GM12878 (cell line): ENCODE results near the gene SRA1. TPM values are rescaled to one million over a fixed set of nuclear protein-coding genes. Genes with fewer than 3 reads are reported as not detected.

Source experiments
- ATAC-seq: fragments of 200-7000 bp; cut with Tn5 transposase; 3 replicates; pipeline ENCODE4 v1.9.1; 2020; ENCODE audit warnings: mild to moderate bottlenecking, moderate library complexity
- BruUV-seq: library from RNA; stranded (reverse); fragments of 400-500 nt; replicated peaks from 2 replicates; lab custom pipeline; 2021; lab: Mats Ljungman, UMichigan
- CTCF ChIA-PET: fragments of 300-600 bp; sonication (Branson Sonifier 250); formaldehyde crosslinking; extraction: SDS; loops from one replicate; lab custom pipeline; 2021; ENCODE audit warnings: inconsistent platforms; lab: Yijun Ruan, JAX
- POLR2A ChIA-PET: fragments of 350-600 bp; formaldehyde crosslinking; extraction: SDS; loops from one replicate; lab custom pipeline; 2021; ENCODE audit warnings: inconsistent platforms; lab: Charles Lee
- RAD21 ChIA-PET: fragments of 300-600 bp; sonication (Branson Sonifier 250); formaldehyde crosslinking; loops from one replicate; lab custom pipeline; 2023; ENCODE audit warnings: antibody characterized with exemption; ENCODE audit not compliant: unreplicated experiment; lab: Charles Lee
- SMC1A ChIA-PET: fragments of 300-600 bp; sonication (Branson Sonifier 250); formaldehyde crosslinking; loops from one replicate; lab custom pipeline; 2023; ENCODE audit not compliant: unreplicated experiment, uncharacterized antibody; lab: Charles Lee
- DNase-seq: peaks from one replicate; pipeline ENCODE4 v3.0.0-alpha.2; 2011; ENCODE audit warnings: low read depth, low spot score
- FAIRE-seq: peaks from 3 replicates; lab custom pipeline; 2011; peaks lifted over from hg19 to GRCh38; lab: Jason Lieb, UNC
- H2AFZ ChIP-seq: 2 replicates; pipeline ENCODE4 v1.6.0; 2011; ENCODE audit warnings: low read depth, low read length, control low read depth; ENCODE audit not compliant: control insufficient read depth
- H3K27ac ChIP-seq: 2 replicates; pipeline ENCODE4 v1.5.1; 2011; ENCODE audit warnings: control low read depth; ENCODE audit not compliant: control insufficient read depth, insufficient read depth
- H3K27me3 ChIP-seq, 2 experiments: replicated peaks in 1 of 2; 2 replicates each; pipeline versions ENCODE4 v1.6.0 to v1.6.1; 2011; ENCODE audit warnings: low read length in 1 of 2; ENCODE audit not compliant: control insufficient read depth in 2 of 2, insufficient read depth in 2 of 2
- H3K36me3 ChIP-seq, 2 experiments: 2 replicates each; pipeline ENCODE4 v1.5.1; 2011; ENCODE audit warnings: low read length in 1 of 2; ENCODE audit not compliant: control insufficient read depth in 2 of 2, insufficient read depth in 2 of 2
- H3K4me1 ChIP-seq: 2 replicates; pipeline ENCODE4 v1.6.1; 2011; ENCODE audit warnings: mild to moderate bottlenecking, low read length, moderate library complexity, mixed read lengths; ENCODE audit not compliant: control insufficient read depth, insufficient read depth
- H3K4me2 ChIP-seq: 2 replicates; pipeline ENCODE4 v1.6.0; 2011; ENCODE audit warnings: control low read depth; ENCODE audit not compliant: control insufficient read depth, insufficient read depth
- H3K4me3 ChIP-seq: fragments of 200-600 bp; sonication (generic); 2 replicates; pipeline ENCODE4 v1.5.1; 2016
- H3K79me2 ChIP-seq: 2 replicates; pipeline ENCODE4 v1.6.0; 2011; ENCODE audit warnings: low read length; ENCODE audit not compliant: control insufficient read depth, insufficient read depth
- H3K9ac ChIP-seq: 2 replicates; pipeline ENCODE4 v1.8.0; 2011; ENCODE audit warnings: low read length, control low read depth, mixed read lengths; ENCODE audit not compliant: control insufficient read depth, insufficient read depth
- H3K9me3 ChIP-seq: replicated peaks from 3 replicates; pipeline ENCODE4 v1.5.1; 2011; ENCODE audit warnings: mild to moderate bottlenecking, low read length; ENCODE audit not compliant: control insufficient read depth, insufficient read depth
- H4K20me1 ChIP-seq: 2 replicates; pipeline ENCODE4 v1.6.0; 2011; ENCODE audit not compliant: control insufficient read depth, insufficient read depth
- IKZF2 ChIP-seq, 2 experiments: fragments of 450-650 bp; IDR thresholded peaks; 2 replicates each; pipeline ENCODE4 v1.6.1; 2017; ENCODE audit warnings: mild to moderate bottlenecking in 2 of 2, moderate library complexity in 2 of 2
- WGBS: methylation state at CpG from one replicate; pipeline ENCODE4 v1.1.6; 2016; ENCODE audit warnings: low lambda C conversion rate; ENCODE audit not compliant: insufficient replicate concordance, insufficient coverage; ENCODE audit errors: missing lambda C conversion rate; 5-methylcytosine and 5-hydroxymethylcytosine counted together
- in situ Hi-C: fragments of 300-500 bp; cut with MboI; formaldehyde crosslinking; loops from 9 replicates; pipeline ENCODE4 v1.14.3; 2018; ENCODE audit warnings: mixed read lengths
- intact Hi-C: fragments of 100-400 bp; cut with micrococcal nuclease; formaldehyde crosslinking; loops from one replicate; pipeline ENCODE4 v1.14.2; 2022; ENCODE audit not compliant: unreplicated experiment
- polyA plus RNA-seq, 11 experiments: library from polyadenylated mRNA; depleted of rRNA in 4 of 11; unstranded in 6 of 11; stranded (reverse) in 5 of 11; fragments of >200 nt; fragmentation: Nextera tagmentation in 4 of 11; fragmentation: Illumina TruSeq in 1 of 11; extraction: Ambion mirVana in 4 of 11; extraction: Trizol in 1 of 11; gene quantifications; 1 replicate in 1 of 11; 2 replicates in 10 of 11; pipeline versions ENCODE4 v1.2.1 to v1.2.3, GENCODE V29; 2011 to 2016; ENCODE audit warnings: inconsistent platforms in 2 of 11, missing spikeins in 2 of 11, low read depth in 1 of 11
- total RNA-seq, 4 experiments: library from RNA; depleted of rRNA in 3 of 4; stranded (reverse); fragments of >200 nt in 3 of 4; fragmentation: Illumina TruSeq in 1 of 4; extraction: Trizol in 1 of 4; gene quantifications; 2 replicates each; pipeline versions ENCODE4 v1.2.1 to v1.2.3, GENCODE V29; 2013 to 2021
- TF ChIP-seq, protein P1 (sequence below): IDR thresholded peaks from 2 replicates; pipeline ENCODE4 v1.6.1; 2011; ENCODE audit warnings: mild to moderate bottlenecking, low read depth, low read length, moderate library complexity; ENCODE audit not compliant: insufficient replicate concordance
- TF ChIP-seq, protein P2 (sequence below): fragments of 450-650 bp; IDR thresholded peaks from 2 replicates; pipeline ENCODE4 v1.6.1; 2016; ENCODE audit warnings: mild to moderate bottlenecking

Gene SRA1
- total and polyA plus RNA-seq, 10 of the 15 experiments (the other 5 are each of a cell fraction or from before 2014, with no cell fraction given): 35.3 to 127 (median 56.1) TPM

DNA sequence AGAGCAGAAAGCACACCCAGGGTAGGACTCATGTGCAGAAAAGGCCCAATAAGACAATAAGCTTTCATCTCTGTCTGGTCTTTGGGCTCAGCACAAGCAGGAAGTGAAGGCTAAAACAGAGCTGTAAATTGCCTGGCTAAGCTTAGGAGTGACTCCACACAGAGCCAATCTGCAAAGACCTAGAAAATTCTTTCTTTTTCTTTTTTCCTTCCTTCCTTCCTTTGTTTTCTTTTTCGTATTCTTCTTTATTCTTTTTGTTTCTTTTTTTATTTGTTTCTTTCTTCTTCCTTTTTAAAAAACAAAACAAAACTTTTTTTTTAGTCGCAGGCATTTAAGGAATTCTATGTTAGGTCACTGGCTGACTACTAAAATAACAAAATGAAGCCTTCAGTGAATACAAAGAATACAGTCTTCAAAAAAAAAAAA is 19.5 kb upstream of the SRA1 start:
- peak; percentile 61 for ATAC-seq
- H3K9ac ChIP-seq: no peak overlapping the region

More for the DNA sequence above, 19.5 kb upstream of the SRA1 start:
- Histone ChIP-seq H3K36me3 (no peaks in the 10 kb centered on the region), H3K4me2 (no peak overlapping the region), H3K79me2 (no peaks in the 10 kb centered on the region), H3K27ac (no peak overlapping the region), H3K27me3 (no peaks in the 10 kb centered on the region), H4K20me1 (no peaks in the 10 kb centered on the region), H3K4me3 (no peak overlapping the region), H3K9me3 (no peaks in the 10 kb centered on the region), H2AFZ (peak overlapping the region; percentile 61), H3K4me1 (no peaks in the 10 kb centered on the region)
- in situ Hi-C loops: no loop called here
- DNase-seq (no peak), FAIRE-seq (no peak)
- ChIA-PET SMC1A (interaction anchor here (0.6 to 1.4 kb wide), 2 partner anchors 11 to 394 kb away, joined by 3 to 4 read pairs; no protein-coding TSS in a partner anchor), RAD21 (no interaction called here), CTCF (interaction anchor here (0.9 to 1.6 kb wide), 2 partner anchors 59 to 143 kb away, joined by 3 read pairs; no protein-coding TSS in a partner anchor), POLR2A (interaction anchor here (1.1 kb wide), 1 partner anchor 12 kb away, joined by 4 read pairs; the partner anchor contains the start of genes APBB3 and SLC35A4)
- 68% methylated on average over 2 of the region's 2 CpGs for WGBS
- no TSS peak for BruUV-seq
- intact Hi-C loops: no loop called here
- TF ChIP-seq, protein P1, sequence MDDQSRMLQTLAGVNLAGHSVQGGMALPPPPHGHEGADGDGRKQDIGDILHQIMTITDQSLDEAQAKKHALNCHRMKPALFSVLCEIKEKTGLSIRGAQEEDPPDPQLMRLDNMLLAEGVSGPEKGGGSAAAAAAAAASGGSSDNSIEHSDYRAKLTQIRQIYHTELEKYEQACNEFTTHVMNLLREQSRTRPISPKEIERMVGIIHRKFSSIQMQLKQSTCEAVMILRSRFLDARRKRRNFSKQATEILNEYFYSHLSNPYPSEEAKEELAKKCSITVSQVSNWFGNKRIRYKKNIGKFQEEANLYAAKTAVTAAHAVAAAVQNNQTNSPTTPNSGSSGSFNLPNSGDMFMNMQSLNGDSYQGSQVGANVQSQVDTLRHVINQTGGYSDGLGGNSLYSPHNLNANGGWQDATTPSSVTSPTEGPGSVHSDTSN: peak; percentile 69
- TF ChIP-seq IKZF2 (IDR thresholded peaks at IDR 0.05): no peak
- TF ChIP-seq, protein P2, sequence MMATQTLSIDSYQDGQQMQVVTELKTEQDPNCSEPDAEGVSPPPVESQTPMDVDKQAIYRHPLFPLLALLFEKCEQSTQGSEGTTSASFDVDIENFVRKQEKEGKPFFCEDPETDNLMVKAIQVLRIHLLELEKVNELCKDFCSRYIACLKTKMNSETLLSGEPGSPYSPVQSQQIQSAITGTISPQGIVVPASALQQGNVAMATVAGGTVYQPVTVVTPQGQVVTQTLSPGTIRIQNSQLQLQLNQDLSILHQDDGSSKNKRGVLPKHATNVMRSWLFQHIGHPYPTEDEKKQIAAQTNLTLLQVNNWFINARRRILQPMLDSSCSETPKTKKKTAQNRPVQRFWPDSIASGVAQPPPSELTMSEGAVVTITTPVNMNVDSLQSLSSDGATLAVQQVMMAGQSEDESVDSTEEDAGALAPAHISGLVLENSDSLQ: peak; percentile 89
